ENCODE data around the gene C19orf38. TPM values are rescaled to one million over a fixed set of nuclear protein-coding genes. Genes with fewer than 3 reads are reported as not detected.
A peak's percentile ranks its signal among the peaks of the same experiment; 100 is the strongest.

Gene C19orf38
- total and polyA plus RNA-seq, 9 of the 15 experiments (the other 6 are each of a cell fraction or from before 2014, with no cell fraction given): 0.14 to 0.18 TPM; not detected in 7

DNA sequence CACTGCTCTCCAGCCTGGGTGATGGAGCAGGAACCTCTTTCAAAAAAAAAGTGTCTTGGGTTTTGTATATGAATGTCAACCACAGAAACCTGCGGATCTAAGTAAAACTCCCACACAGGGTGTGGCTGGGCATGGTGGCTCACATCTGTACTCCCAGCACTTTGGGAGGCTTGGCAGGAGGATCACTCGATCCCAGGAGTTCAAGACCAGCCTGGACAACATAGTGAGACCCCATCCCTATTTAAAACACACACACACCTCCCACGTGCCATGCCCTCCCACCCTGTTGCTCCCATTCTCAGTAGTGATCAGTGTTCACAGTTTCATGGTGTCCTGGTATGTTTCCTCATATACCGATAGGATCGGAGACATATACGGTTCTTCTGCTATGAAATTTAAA, 21.4 kb upstream of the C19orf38 start:
- 90% methylated on average over 6 of the region's 6 CpGs for WGBS (ENCODE audit: insufficient coverage, low coverage, missing lambda C conversion rate)
- ATAC-seq (no peak), FAIRE-seq (peak; percentile 48), DNase-seq (ENCODE audit: extremely low read depth in 1 of 4, low spot score in 3 of 4) (no peak)
- TF ChIP-seq SAFB (IDR thresholded peaks at IDR 0.05; ENCODE audit: borderline replicate concordance, low read depth, low read length): no peak
- peak; percentile 68 for TF ChIP-seq ZNF121 (CRISPR knock-in tag; conservative IDR thresholded peaks at IDR 0.05)
- H3K27ac ChIP-seq (ENCODE audit: extremely low read depth, low read depth, low read length): no peak overlapping the region
- intact Hi-C loops (cut with micrococcal nuclease): no loop called here
- H3K4me1 ChIP-seq (replicated peaks in 1 of 2; ENCODE audit: control insufficient read depth in 2 of 2, insufficient read depth in 2 of 2, low read length in 2 of 2): peaks cover 0 to 30% of the 10 kb centered on the region in 2 experiments; a peak in 2 of 5 replicates
- H3K36me3 ChIP-seq (ENCODE audit: control insufficient read depth, insufficient read depth, low read length): peaks cover 77% of the 10 kb centered on the region; the same call in 2 of the 3 replicates
- no peaks in the 10 kb centered on the region for H3K9me1 ChIP-seq (ENCODE audit: control insufficient read depth, insufficient read depth, low read length)
- BruUV-seq (replicated peaks): no TSS peak
- no peak overlapping the region for H2AFZ ChIP-seq (ENCODE audit: low read depth, low read length)
- H3K9ac ChIP-seq (ENCODE audit: insufficient read depth in 1 of 2, low read depth in 2 of 2, low read length in 2 of 2): no peak overlapping the region
- no peaks in the 10 kb centered on the region for H3K9me3 ChIP-seq (replicated peaks; ENCODE audit: control insufficient read depth, insufficient read depth, low read depth, low read length)
- H3K79me2 ChIP-seq (ENCODE audit: control insufficient read depth, insufficient read depth, low read length): no peaks in the 10 kb centered on the region
- H3K4me2 ChIP-seq (ENCODE audit: insufficient read depth, low read length): no peak overlapping the region
- ChIA-PET POLR2A (interaction anchor here (0.6 to 1.1 kb wide), 3 partner anchors 9 to 328 kb away, joined by 3 read pairs; no protein-coding TSS in a partner anchor), CTCF (ENCODE audit: low intra/inter-chr PET ratio) (no interaction called here)
- H4K20me1 ChIP-seq (replicated peaks; ENCODE audit: control insufficient read depth, insufficient read depth, low read length): no peaks in the 10 kb centered on the region
- H3K4me3 ChIP-seq: no peak overlapping the region
- H3K27me3 ChIP-seq (ENCODE audit: control insufficient read depth in 2 of 2, insufficient read depth in 2 of 2, low read length in 2 of 2): no peaks in the 10 kb centered on the region
- in situ Hi-C loops (cut with MboI): no loop called here

DNA sequence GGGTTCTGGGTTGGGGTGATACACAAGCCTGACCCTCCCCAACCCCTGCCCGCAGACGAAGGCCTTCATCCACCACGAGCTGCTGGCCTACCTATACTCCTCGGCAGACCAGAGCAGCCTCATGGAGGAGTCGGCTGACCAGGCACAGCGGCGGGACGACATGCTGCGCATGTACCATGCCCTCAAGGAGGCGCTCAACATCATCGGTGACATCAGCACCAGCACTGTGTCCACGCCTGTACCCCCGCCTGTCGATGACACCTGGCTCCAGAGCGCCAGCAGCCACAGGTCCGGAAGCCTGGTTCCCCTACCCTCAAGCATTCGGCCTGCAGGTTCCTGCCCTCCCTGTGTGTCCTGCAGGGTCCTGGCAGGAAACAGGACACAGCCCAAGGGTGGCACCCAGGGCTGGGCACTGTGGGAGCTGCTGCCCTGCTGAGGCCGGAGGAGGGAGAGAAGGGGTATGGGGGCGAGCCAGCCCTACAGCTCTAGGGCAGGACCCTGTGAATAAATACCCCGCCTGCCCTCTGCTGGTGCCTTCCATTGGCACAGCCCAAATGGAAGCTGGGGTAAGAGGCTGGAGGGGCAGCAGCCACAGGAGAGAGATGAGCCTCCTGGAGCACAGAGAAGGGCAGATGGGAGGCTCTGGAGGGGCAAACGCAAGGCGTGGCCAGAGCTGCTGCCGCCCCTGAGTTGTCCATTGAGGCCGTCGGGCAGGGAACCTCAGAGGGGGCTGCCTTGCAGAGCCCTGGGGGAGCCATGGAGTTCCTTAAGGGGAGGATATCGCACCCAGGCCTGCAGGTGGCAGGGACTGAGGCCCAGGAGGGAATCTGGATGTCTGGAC, 19.0 kb upstream of the C19orf38 start:
- CTCF ChIA-PET (ENCODE audit: low intra/inter-chr PET ratio): no interaction called here
- intact Hi-C loops (cut with micrococcal nuclease): no loop called here
- Histone ChIP-seq H3K4me2 (ENCODE audit: insufficient read depth, low read length) (no peak overlapping the region), H3K4me1 (replicated peaks in 1 of 2; ENCODE audit: control insufficient read depth in 2 of 2, insufficient read depth in 2 of 2, low read length in 2 of 2) (peaks cover 0 to 41% of the 10 kb centered on the region in 2 experiments; a peak in 2 of 5 replicates), H3K9ac (ENCODE audit: insufficient read depth in 1 of 2, low read depth in 2 of 2, low read length in 2 of 2) (peak overlapping the region in 1 of 2 experiments; percentile 63; a peak in 2 of 4 replicates), H3K36me3 (ENCODE audit: control insufficient read depth, insufficient read depth, low read length) (peaks cover 84% of the 10 kb centered on the region; the same call in 2 of the 3 replicates), H2AFZ (ENCODE audit: low read depth, low read length) (no peak overlapping the region), H3K9me3 (replicated peaks; ENCODE audit: control insufficient read depth, insufficient read depth, low read depth, low read length) (no peaks in the 10 kb centered on the region), H3K9me1 (ENCODE audit: control insufficient read depth, insufficient read depth, low read length) (no peaks in the 10 kb centered on the region), H3K79me2 (ENCODE audit: control insufficient read depth, insufficient read depth, low read length) (no peaks in the 10 kb centered on the region), H4K20me1 (replicated peaks; ENCODE audit: control insufficient read depth, insufficient read depth, low read length) (no peaks in the 10 kb centered on the region), H3K27ac (ENCODE audit: extremely low read depth, low read depth, low read length) (no peak overlapping the region; the same call in 2 of the 3 replicates), H3K27me3 (ENCODE audit: control insufficient read depth in 2 of 2, insufficient read depth in 2 of 2, low read length in 2 of 2) (no peaks in the 10 kb centered on the region), H3K4me3 (no peak overlapping the region)
- in situ Hi-C loops (cut with MboI): no loop called here
- POLR2A ChIA-PET: interaction anchor here (0.6 to 7.4 kb wide), 4 partner anchors 7 to 112 kb away, joined by 3 to 58 read pairs (median 4); partner anchors contain the start of gene DNM2
- FAIRE-seq (no peak), ATAC-seq (peak; percentile 57), DNase-seq (ENCODE audit: extremely low read depth in 1 of 4, low spot score in 3 of 4) (peak in 1 of 4 experiments; percentile 24)
- 92% methylated on average over 24 of the region's 26 CpGs for WGBS (ENCODE audit: insufficient coverage, low coverage, missing lambda C conversion rate)
- no TSS peak for BruUV-seq (replicated peaks)
- TF ChIP-seq ZFP1 (CRISPR knock-in tag; IDR thresholded peaks at IDR 0.05): no peak
- no peak for TF ChIP-seq E2F6 (IDR thresholded peaks at IDR 0.05; ENCODE audit: borderline replicate concordance in 1 of 2, extremely low read depth in 1 of 2, insufficient read depth in 1 of 2, insufficient read length in 1 of 2, low read depth in 1 of 2, low read length in 1 of 2, poor library complexity in 1 of 2, severe bottlenecking in 1 of 2)
- no peak for TF ChIP-seq ZNF695 (CRISPR knock-in tag; IDR thresholded peaks at IDR 0.05)
- TF ChIP-seq CREB3 (tag; conservative IDR thresholded peaks at IDR 0.05; ENCODE audit: low read depth): no peak
- no peak for TF ChIP-seq BDP1 (IDR thresholded peaks at IDR 0.05; ENCODE audit: insufficient read depth, insufficient read length)
- TF ChIP-seq ZNF584 (CRISPR knock-in tag; IDR thresholded peaks at IDR 0.05; ENCODE audit: low read depth): no peak
- TF ChIP-seq E2F5 (CRISPR knock-in tag; IDR thresholded peaks at IDR 0.05): no peak
- no peak for TF ChIP-seq RAD21 (CRISPR knock-in tag; conservative IDR thresholded peaks at IDR 0.05 in 1 of 2, IDR thresholded peaks at IDR 0.05 in 1 of 2)

All from K562 (cell line).